ENCODE measurements around the gene PPP6R2. TPM values are rescaled to one million over a fixed set of nuclear protein-coding genes. Genes with fewer than 3 reads are reported as not detected.

The PPP6R2 gene
- total RNA-seq, 1 experiment from 2014 or later = 61.3 TPM

DNA sequence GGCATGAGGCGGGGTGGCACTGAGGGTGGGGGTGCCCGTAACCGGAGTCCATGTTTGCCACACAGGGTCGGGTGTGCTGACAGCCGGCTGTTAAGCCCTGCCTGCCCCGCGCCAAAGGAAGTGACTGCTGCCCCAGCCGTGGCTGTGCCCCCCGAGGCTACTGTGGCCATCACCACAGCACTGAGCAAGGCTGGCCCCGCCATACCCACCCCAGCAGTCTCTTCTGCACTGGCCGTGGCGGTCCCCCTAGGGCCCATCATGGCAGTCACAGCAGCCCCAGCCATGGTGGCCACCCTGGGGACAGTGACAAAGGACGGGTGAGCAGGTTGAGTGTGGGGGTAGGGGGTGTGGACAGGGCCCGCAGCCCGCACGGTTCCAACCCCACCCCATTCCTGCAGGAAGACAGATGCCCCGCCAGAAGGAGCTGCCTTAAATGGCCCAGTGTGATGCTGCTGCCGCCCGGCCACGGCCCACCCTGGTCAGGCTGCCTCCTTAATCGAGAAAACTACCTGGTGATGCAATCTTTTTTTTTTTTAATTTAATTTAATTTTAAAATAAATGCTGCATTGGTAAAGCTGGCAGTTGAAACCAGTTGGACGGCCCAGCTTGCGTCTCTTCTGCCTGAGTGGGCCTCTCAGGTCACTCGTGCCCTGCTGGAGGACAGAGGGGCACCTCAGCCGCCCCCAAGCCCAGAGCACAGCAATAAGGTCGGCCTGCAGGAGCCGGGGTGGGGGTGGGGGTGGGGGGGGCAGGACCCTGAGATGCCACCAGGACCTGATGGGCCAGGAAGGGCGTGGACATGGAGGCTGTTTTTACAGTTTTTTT lies 100.9 kb downstream of the PPP6R2 start (continued):
- no peak for TF ChIP-seq TCF7L2 (IDR thresholded peaks at IDR 0.05; ENCODE audit: borderline replicate concordance, extremely low read depth, insufficient read depth, insufficient read length)

DNA sequence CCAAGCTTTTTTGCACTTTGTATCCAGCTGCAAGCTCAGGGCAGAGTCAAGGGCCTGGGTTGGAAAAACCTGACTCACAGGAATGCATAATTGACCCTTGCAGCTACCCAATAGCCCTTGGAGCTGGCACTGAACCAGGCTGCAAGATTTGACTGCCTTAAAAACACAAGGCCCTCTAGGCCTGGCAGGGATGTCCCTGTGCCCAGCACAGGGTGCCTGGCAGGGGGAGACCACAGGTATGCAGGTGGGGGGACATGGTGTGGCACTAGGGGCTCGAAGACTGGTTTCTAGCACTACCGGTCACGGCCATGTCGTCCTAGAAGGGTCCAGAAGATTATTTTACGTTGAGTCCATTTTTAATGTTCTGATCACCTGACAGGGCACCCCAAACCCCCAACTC lies 101.5 kb downstream of the PPP6R2 start:
- POLR2A ChIA-PET = no interaction called here
- CTCF ChIA-PET = no interaction called here
- no peak overlapping the region for H3K9ac ChIP-seq (ENCODE audit: low read length)
- RAD21 ChIA-PET (ENCODE audit: low non-redundant PET in 1 of 2, low total read pairs in 2 of 2, uncharacterized antibody in 2 of 2, unreplicated experiment in 2 of 2) = no interaction called here
- no peaks in the 10 kb centered on the region for H4K20me1 ChIP-seq (ENCODE audit: insufficient read depth)
- TSS peak; percentile 31 for BruUV-seq (replicated peaks)
- no peak for ATAC-seq
- no peak overlapping the region for H2AFZ ChIP-seq (ENCODE audit: low read depth, low read length, poor library complexity, severe bottlenecking)
- no peaks in the 10 kb centered on the region for H3K9me3 ChIP-seq (ENCODE audit: control insufficient read depth in 1 of 2, insufficient read depth in 1 of 2, low read depth in 1 of 2, low read length in 2 of 2)
- H3K4me3 ChIP-seq (replicated peaks in 1 of 2; ENCODE audit: low read depth in 1 of 2, low read length in 2 of 2) = no peak overlapping the region
- peak; percentile 6 for DNase-seq (ENCODE audit: low read depth, low spot score)
- H3K27ac ChIP-seq (ENCODE audit: low read depth, low read length) = no peak overlapping the region
- no peak overlapping the region for H3K4me2 ChIP-seq (ENCODE audit: low read length)
- no peaks in the 10 kb centered on the region for H3K79me2 ChIP-seq (ENCODE audit: insufficient read depth, low read length)
- H3K36me3 ChIP-seq (ENCODE audit: control insufficient read depth in 1 of 2, insufficient read depth in 2 of 2, low read length in 2 of 2) = peaks cover 3 to 8% of the 10 kb centered on the region in 2 experiments; a peak in 3 of 4 replicates
- no peaks in the 10 kb centered on the region for H3K27me3 ChIP-seq (ENCODE audit: insufficient read depth, low read length)
- no peaks in the 10 kb centered on the region for H3K9me2 ChIP-seq (ENCODE audit: insufficient read depth)
- intact Hi-C loops (cut with micrococcal nuclease) = no loop called here
- TF ChIP-seq POLR2AphosphoS5 (IDR thresholded peaks at IDR 0.05; ENCODE audit: low read depth, low read length) = 0 out of 2 replicates have a peak, but pooled peaks have one; percentile 13
- TF ChIP-seq, protein P1, sequence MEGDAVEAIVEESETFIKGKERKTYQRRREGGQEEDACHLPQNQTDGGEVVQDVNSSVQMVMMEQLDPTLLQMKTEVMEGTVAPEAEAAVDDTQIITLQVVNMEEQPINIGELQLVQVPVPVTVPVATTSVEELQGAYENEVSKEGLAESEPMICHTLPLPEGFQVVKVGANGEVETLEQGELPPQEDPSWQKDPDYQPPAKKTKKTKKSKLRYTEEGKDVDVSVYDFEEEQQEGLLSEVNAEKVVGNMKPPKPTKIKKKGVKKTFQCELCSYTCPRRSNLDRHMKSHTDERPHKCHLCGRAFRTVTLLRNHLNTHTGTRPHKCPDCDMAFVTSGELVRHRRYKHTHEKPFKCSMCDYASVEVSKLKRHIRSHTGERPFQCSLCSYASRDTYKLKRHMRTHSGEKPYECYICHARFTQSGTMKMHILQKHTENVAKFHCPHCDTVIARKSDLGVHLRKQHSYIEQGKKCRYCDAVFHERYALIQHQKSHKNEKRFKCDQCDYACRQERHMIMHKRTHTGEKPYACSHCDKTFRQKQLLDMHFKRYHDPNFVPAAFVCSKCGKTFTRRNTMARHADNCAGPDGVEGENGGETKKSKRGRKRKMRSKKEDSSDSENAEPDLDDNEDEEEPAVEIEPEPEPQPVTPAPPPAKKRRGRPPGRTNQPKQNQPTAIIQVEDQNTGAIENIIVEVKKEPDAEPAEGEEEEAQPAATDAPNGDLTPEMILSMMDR (IDR thresholded peaks at IDR 0.05 in 2 of 3, conservative IDR thresholded peaks at IDR 0.05 in 1 of 3; ENCODE audit: borderline replicate concordance in 1 of 3, insufficient read depth in 1 of 3, low read depth in 2 of 3, low read length in 2 of 3) = no peak
- peaks cover 0 to 4% of the 10 kb centered on the region in 2 experiments; a peak in 2 of 4 replicates for H3K4me1 ChIP-seq (ENCODE audit: control insufficient read depth in 1 of 2, insufficient read depth in 2 of 2, low read length in 2 of 2)
